Activated CD8-positive, alpha-beta memory T cell treated with anti-CD3 and anti-CD28 coated beads for 4 hours (primary cell): ENCODE data around the gene GFRA1.
"Not testable (repeated sequence)": the region's sequence is repeated elsewhere in the genome, so short reads cannot be mapped to it uniquely, and the experiment has no call there.

Source experiments
- DNase-seq, 2 donors: peaks; one replicate each; pipeline ENCODE4 v3.0.0-alpha.2; 2020; ENCODE audit warnings: low read depth in 2 of 2

The GFRA1 gene

DNA sequence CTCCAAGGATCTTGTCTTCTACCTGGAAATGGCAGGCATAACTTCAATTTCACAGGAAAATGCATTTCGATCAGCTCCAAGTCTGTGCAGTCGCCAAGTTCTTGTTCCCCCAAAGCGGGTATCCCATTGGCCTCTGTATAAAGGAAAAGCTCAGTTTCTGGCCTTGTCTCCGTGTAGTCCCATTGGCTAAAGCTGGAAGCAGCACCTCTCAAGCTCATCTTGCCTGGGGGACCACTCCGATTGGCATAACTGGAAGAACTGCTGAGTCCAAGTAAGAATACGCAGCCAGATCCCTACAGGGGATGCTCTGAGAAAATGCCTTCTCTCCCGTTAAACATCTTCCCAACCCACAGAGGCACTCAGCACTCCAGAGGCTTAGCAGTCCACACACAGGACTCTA is 205.2 kb downstream of the GFRA1 start:
- DNase-seq, result no peak

GRCh38 chr10:116063107-116063506 is 209.9 kb downstream of the GFRA1 start:
- DNase-seq, result no peak

DNA sequence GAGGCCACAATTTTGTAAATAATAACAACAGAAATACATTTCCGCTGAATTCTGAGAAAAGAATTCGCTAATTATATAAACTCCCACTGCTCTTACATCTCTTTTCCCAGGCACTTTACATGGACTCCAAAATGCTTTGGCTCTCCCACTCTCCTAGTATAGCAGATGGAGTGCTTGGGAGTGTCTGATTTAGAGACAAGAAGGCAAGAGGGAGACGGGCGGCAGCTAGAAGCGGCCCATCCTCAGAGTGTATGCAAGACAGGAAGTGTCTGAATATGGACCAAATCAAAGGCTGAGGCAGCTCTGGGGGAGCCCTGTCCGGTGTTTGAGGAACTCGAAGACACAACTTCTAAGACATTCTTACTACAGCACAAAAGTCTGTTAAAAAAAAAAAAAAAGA is 212.1 kb downstream of the GFRA1 start:
- no peak for DNase-seq

- DNase-seq, result no peak
These were observed 213.7 kb downstream of the GFRA1 start for GRCh38 chr10:116059320-116059719.

DNA sequence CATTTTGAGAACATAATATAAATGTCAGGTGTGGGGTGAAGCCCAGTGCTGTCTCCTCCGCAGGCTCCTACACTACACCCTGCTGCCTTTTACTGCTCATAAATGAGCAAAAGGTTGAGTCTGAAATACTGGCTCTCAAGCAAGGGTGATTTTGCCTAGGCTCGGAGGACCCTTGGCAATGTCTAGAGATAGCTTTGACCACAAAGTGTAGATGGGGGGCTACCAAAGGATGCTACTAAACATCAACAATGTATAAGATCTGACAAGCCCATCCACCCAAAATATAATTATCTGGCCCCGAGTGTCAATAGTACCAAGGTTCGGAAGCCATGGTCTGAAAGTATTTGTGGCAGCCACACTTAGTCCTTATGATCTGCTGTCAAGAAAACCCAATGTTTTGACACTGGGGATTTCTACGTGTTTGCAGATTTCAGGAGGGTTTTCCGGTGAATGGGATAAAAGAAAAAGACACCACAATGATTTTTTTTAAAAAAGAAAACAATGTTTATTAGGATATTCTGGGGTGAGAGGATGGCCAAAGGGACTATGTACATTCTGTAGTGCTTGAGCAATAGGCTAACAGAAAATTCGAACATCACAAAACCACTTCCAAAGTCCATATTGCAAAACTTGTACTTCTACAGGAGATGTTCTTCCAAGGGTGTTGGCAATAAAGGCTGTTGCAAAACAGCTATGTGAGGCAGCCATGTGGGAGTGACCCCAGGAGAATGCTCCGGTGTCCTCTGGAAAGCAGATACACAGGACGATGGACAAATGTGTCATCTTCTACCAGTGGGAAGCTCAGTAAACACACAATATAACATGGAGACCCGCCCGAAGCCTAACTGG is 216.3 kb downstream of the GFRA1 start:
- no peak for DNase-seq

- no peak for DNase-seq
These were observed 217.1 kb downstream of the GFRA1 start for GRCh38 chr10:116055917-116056252.

DNA sequence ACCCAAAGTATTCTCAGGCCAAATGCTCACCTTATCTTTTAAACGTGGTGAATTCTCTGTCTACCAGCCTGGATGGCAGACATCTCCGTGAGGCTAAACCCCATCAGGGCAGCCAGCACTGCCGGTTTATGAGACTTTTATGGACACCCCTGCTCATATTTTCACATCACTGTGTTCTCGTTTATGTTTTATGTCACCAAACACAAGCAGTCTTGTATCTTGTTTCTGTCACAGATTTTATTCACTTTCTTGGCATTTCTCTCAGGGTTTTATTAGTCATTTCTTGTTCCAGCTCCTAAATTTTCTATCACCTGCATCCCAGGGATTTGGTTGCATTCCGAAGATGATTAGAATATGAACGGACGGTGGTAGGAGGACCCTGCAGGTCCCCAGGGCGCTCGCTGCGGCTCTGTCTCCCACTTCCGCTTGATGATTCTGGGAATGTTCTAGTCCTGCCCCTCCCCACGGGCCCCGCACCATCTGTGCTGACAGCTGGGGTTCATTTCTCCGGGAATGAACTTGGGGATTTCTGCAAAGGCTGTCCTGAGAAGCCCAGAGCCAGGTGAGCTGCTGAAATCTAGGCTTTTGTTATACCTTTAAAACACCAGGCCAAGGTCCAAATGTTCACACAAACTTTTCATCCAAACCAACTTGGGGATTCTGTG is 217.6 kb downstream of the GFRA1 start:
- DNase-seq, result no peak

DNA sequence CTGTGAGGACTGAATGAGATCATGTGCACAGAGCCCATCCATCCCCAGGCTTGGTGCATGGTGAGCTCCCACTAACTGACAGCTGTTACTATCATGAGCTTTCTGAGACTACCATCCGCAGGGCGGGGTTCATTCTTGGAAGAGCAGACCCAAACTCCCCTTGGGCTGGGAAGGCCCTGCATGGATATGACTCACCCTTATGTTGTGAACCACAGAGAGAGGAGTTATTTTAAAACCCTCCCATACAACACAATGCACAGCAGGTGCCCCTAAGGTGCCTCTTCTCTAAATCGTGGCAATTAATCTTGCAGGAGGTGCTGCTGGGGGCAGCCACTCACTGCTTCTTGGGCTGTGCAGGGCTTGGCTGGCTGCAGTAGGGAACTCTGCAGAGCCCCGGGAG is 219.1 kb downstream of the GFRA1 start:
- DNase-seq, result no peak

DNA sequence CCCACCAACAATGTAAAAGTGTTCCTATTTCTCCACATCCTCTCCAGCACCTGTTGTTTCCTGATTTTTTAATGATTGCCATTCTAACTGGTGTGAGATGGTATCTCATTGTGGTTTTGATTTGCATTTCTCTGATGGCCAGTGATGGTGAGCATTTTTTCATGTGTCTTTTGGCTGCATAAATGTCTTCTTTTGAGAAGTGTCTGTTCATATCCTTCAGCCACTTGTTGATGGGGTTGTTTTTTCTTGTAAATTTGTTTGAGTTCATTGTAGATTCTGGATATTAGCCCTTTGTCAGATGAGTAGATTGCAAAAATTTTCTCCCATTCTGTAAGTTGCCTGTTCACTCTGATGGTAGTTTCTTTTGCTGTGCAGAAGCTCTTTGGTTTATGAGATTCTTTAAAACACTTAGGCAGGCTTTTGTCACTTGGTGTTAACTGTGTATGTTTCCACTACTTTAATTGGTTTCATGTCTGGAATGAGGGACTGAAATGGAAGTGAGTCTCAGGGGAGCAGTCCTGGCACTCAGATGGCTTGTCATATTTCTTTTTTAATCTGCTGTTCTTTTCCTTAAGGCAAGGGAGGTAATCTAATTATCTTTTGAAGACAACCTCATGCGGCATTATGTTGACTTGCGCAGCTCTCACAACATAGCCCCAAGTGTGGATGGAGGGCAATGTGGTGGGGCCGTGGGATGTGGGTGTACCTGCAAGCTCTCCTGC is 219.8 kb downstream of the GFRA1 start:
- not testable (repeated sequence) for DNase-seq

DNA sequence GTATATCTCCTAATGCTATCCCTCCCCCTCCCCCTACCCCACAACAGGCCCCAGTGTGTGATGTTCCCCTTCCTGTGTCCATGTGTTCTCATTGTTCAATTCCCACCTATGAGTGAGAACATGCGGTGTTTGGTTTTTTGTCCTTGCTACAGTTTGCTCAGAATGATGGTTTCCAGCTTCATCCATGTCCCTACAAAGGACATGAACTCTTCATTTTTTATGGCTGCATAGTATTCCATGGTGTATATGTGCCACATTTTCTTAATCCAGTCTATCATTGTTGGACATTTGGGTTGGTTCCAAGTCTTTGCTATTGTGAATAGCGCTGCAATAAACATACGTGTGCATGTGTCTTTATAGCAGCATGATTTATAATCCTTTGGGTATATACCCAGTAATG is 220.5 kb downstream of the GFRA1 start:
- DNase-seq, result not testable (repeated sequence)

GRCh38 chr10:116049974-116050304 is 223.1 kb downstream of the GFRA1 start:
- no peak for DNase-seq

GRCh38 chr10:116049158-116049973 is 223.6 kb downstream of the GFRA1 start:
- DNase-seq, result no peak

- DNase-seq, result no peak
These were observed 227.3 kb downstream of the GFRA1 start for GRCh38 chr10:116045366-116046356.

GRCh38 chr10:116044801-116045248 is 228.2 kb downstream of the GFRA1 start:
- DNase-seq, result no peak

- no peak for DNase-seq
These were observed 229.1 kb downstream of the GFRA1 start for GRCh38 chr10:116043861-116044260.

DNA sequence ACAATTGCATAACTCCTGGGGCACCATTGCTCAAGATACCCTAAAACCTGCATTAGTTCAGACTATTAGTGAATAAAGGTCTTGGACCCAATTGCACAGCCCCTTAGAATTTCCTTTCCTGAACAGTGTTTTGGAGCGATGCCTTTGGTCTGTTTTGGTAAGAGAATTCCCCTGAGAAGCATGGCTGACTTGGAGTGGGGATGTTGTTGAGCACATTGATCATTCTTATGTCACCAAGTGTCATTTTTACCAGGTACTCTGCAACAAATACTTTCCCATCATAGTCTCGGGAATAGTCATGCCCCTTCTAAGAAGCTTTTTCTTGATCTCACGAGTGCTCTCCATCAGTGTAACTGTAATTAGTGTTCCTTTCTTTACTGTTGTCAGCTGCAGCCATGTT is 229.7 kb downstream of the GFRA1 start:
- no peak for DNase-seq

- no peak for DNase-seq
These were observed 231.1 kb downstream of the GFRA1 start for GRCh38 chr10:116041948-116042347.

GRCh38 chr10:116039612-116040011 is 233.4 kb downstream of the GFRA1 start:
- no peak for DNase-seq

DNA sequence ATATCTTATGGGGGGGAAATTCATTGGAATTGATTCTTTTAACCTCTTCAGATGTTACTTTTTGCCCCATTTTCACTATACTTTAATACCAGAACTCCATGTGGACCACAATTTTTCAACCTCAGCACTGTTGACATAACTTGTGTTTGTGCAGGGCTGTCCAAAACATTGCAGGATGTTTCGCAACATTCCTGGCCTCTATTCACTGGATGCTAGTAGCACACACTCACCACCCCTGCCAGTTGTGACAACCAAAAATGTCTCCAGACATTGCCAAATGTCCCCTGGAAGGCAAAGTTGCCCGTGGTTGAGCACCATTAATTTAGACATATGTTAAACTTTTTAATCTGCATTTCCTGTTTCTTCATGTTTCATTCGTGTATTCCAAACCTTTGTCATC is 234.7 kb downstream of the GFRA1 start:
- no peak for DNase-seq

DNA sequence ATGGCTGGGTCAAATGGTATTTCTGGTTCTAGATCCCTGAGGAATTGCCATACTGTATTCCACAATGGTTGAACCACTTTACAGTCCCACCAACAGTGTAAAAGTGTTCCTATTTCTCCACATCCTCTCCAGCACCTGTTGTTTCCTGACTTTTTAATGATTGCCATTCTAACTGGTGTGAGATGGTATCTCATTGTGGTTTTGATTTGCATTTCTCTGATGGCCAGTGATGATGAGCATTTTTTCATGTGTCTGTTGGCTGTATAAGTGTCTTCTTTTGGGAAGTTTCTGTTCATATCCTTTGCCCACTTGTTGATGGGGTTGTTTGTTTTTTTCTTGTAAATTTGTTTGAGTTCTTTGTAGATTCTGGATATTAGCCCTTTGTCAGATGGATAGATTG is 237.6 kb downstream of the GFRA1 start:
- not testable (repeated sequence) for DNase-seq

DNA sequence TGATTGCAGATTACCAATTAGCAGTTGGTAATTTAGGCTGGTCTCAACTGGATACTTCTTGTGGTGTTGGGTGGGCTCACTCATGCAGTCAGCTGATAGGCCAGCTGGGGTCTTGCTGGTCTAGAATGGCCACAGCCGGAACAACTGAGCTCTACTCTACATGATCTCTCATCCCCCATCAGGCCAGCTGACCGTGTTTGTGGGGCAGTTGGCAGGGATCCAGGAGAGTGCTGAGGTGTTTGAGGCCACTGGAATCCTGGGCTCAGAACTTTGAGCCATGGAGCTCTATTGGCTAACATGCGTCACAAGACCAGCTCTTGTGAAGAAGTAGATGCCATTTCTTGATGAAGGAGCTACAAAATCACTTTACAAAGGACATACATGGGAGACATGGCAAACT is 242.4 kb downstream of the GFRA1 start:
- DNase-seq, result no peak
